ENCODE data around the gene HHIP.

Gene HHIP, protein sequence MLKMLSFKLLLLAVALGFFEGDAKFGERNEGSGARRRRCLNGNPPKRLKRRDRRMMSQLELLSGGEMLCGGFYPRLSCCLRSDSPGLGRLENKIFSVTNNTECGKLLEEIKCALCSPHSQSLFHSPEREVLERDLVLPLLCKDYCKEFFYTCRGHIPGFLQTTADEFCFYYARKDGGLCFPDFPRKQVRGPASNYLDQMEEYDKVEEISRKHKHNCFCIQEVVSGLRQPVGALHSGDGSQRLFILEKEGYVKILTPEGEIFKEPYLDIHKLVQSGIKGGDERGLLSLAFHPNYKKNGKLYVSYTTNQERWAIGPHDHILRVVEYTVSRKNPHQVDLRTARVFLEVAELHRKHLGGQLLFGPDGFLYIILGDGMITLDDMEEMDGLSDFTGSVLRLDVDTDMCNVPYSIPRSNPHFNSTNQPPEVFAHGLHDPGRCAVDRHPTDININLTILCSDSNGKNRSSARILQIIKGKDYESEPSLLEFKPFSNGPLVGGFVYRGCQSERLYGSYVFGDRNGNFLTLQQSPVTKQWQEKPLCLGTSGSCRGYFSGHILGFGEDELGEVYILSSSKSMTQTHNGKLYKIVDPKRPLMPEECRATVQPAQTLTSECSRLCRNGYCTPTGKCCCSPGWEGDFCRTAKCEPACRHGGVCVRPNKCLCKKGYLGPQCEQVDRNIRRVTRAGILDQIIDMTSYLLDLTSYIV

DNA sequence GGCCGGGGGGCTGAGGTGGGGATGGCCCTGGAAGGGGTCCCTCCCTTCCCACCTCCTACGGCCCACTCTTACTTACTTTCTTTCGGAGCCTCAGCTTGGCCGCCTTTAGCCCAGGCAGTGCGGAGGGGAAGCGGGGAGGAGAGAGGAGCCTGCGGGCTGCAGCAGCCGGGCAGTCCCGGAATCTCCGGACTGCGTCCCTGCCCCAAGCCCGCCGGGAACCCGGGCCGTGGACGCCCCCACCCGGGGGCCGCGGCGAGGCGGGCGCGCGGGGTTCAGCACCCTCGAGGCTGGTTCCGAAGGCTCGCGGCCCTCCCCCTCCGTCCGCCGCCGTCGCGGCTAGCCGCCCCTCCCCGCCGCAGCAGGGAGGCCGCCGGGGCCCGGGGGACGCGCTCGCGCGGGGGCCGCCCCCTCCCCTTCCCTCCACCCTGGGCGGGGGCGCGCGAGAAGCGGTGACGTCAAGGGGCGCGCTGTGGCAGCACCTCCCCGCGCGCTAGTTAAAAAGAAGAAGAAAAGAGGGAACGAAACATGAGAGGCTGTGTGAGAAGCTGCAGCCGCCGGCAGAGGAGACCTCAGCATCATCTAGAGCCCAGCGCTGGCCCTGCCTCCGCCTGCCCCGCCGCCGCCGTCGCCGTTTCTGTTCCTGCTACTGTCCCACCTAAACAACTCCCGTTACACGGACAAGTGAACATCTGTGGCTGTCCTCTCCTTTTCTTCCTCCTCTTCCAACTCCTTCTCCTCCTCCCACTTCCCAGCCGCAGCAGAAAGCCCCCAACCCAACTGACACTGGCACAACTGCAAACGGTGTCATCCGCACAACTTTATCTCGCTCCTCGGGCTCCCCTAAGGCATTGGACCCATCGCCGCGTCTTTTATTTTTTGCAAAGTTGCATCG lies at the start of gene HHIP:
HHIP (plus strand) TSS at position 526 of the 892 bp plus-strand sequence. CDS start 520 bp downstream, outside the sequence.
- no peak for DNase-seq (ENCODE audit: low spot score)

GRCh38 chr4:144597171-144597570 lies 48.8 kb upstream of the HHIP start:
- DNase-seq (ENCODE audit: low spot score), result no peak

DNA sequence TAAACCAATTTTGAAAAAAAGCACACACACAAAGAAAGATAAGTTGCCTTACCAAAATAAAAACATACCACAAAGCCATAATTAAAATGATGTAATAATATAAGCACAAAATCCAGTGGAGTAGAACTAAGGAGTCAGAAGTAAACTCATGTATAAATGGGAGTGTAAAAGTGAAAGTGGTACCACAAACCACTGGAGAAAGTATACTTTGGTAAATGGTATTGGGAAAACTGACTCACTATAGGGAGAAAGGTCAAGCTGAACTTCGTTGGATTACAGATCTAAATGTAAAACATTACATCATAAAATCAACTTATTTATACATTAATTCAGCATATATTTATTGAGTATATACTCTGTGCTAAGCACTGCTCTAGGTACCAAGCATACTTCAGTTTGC lies 46.3 kb upstream of the HHIP start:
- DNase-seq (ENCODE audit: low spot score), result no peak

DNA sequence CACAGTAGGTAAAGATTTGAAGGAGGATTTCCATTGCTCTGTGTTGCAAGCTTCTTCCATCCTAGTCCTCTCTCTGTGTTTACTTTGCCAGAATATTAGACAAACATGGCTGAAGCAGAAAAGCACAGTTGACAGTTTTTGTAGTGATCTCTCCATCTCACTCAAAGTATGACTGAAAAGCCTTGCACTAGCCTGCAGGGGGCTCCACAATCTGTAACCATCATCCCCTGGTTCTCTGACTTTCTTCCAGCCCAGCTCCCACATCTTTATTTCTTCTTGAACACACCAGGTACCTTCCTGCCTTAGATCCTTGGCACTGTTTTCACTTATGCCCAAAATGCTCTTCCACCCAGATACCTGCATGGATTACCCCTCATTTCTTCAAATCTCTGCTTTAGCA lies 34.1 kb upstream of the HHIP start:
- DNase-seq (ENCODE audit: low spot score), result no peak

GRCh38 chr4:144614850-144615585 lies 30.9 kb upstream of the HHIP start:
- no peak for DNase-seq (ENCODE audit: low spot score)

DNA sequence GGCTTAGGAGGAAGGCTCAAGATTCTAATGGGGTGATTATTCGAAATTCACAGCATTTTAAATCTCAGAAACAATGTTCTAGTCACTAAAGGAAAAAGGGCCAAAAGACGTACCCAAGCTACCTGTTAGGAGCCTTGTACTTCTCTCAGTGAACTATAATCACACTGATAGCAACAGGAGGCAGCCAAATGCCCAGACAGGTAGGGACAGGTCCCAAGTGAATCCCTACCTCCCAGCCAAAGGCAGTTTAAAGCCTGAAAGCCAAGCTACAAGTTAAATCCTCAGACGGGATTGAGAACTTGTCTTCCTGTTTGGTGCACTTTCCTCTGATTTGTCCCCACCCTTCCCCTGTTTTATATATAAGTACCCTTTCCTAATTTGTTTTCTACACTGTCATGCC lies 24.3 kb upstream of the HHIP start:
- DNase-seq (ENCODE audit: low spot score), result no peak

GRCh38 chr4:144627663-144628076 lies 18.3 kb upstream of the HHIP start:
- DNase-seq (ENCODE audit: low spot score), result no peak

DNA sequence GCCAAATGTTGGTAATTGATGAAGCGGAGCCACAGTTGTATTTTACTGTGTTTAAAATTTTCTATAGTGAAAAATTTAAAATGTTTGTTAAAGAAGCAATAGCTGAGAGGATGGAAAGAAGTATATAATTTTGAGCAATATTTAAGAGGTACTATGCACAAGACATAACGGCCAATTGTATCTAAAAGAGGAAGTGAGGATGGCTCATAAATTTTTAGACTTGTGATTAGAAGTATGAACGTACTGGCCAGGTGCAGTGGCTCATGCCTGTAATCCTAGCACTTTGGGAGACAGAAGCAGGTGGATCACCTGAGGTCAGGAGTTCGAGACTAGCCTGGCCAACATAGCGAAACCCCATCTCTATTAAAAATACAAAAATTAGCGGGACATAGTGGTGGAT lies 12.7 kb upstream of the HHIP start:
- no peak for DNase-seq (ENCODE audit: low spot score)

DNA sequence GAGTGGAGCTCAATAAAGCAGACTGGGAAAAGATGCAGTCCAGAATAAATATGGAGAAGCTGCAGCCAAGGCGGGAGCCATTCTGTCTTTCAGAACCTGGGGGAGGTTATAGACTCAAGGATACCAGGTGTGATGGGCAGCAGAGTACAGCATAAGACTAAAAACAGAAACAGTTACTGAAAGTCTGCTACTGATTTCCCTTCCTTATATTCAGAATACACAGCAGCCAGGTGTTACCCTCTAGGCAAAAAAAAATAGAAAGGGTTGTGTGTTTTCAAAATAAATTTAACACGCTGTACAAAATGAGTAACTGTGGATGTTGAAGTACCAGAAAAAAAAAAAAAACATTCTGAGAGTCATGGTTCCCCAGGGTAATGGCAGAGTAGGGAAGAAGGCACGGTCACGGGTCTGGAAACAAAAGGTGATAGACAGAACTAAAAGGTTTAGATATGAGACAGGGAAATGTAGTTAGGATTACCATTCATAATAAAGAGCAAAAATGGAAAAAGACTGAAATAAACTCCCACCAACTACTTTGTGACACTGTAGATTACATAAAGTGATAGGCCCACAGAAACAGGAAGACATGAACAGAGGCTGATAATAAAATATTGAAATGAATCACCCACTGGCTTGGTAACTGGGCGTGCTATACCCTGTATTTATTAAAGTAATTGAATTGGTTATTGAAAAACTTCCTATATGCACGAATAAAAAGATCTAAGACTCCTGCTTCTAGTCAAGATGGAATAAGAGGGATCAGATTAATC lies 10.8 kb upstream of the HHIP start:
- DNase-seq (ENCODE audit: low spot score), result no peak

- no peak for DNase-seq (ENCODE audit: low spot score)
These were observed 1.4 kb upstream of the HHIP start for GRCh38 chr4:144644368-144645101.

- DNase-seq (ENCODE audit: low spot score), result no peak
These were observed 790 bp upstream of the HHIP start for GRCh38 chr4:144645102-144645630.

DNA sequence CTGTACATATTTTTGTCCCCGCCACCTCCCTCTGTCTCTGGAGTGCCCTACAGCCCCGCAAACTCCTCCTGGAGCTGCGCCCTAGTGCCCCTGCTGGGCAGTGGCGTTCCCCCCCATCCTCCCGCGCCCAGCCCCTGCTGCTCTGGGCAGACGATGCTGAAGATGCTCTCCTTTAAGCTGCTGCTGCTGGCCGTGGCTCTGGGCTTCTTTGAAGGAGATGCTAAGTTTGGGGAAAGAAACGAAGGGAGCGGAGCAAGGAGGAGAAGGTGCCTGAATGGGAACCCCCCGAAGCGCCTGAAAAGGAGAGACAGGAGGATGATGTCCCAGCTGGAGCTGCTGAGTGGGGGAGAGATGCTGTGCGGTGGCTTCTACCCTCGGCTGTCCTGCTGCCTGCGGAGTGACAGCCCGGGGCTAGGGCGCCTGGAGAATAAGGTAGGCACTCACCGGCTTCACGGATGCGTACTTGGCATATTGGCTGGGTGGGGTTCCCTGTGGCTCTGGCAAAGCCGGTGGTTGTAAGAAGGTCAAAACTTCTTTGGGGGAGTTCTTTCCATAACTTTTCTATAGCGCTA lies 653 bp downstream of the HHIP start:
- DNase-seq (ENCODE audit: low spot score), result no peak

GRCh38 chr4:144647095-144647561 lies 1.2 kb downstream of the HHIP start:
- no peak for DNase-seq (ENCODE audit: low spot score)

DNA sequence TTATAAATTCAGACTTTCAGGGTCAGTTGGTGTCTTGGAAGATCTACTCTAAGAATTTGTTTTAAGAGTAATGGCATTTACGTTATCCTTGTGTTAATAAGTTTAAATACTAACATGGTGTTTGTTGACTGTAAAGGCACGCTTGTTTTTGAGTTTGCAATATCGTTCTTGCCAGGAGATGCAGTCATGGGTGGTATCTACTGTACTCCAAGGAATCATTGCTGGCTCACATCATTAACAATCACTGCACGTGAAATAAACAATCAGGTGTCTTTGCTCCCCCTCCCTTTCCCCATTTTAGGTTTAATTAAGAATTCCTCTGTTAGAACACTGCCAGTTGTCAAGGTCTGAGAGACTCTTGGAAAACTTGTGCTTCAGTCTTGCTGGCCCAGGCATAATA lies 1.6 kb downstream of the HHIP start:
- no peak for DNase-seq (ENCODE audit: low spot score)

DNA sequence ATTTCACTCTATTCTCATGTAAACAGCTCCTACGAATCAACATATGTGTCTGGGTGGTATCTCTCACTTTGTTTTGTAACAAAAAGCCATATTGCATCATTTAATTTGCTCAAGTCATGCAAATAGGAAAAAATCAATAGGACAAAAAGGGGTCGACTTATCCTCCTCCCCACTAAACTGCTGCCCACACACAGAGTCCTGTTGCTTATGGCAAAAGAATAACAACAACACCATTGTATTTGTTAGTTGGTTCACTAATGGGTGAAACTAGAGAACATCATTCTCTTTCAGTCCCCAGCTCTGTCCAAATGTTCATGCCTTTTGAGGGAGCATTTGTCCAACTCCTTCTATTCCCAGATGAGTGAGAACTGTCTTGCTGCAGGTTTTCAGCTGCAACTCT lies 2.1 kb downstream of the HHIP start:
- no peak for DNase-seq (ENCODE audit: low spot score)

GRCh38 chr4:144649646-144650045 lies 3.7 kb downstream of the HHIP start:
- DNase-seq (ENCODE audit: low spot score), result no peak

GRCh38 chr4:144650311-144651005 lies 4.5 kb downstream of the HHIP start:
- no peak for DNase-seq (ENCODE audit: low spot score)

- DNase-seq (ENCODE audit: low spot score), result no peak
These were observed 8.0 kb downstream of the HHIP start for GRCh38 chr4:144653781-144654545.
